GM23338 (cell line): ENCODE measurements around the gene GARIN3.

Experiments
- EZH2 ChIP-seq: fragments of 200-600 bp; sonication (generic); IDR thresholded peaks from one replicate; pipeline ENCODE4 v1.8.0; 2017; ENCODE audit warnings: antibody characterized with exemption, mild to moderate bottlenecking, low read depth; ENCODE audit not compliant: unreplicated experiment
- EZH2phosphoT487 ChIP-seq: fragments of 200-600 bp; sonication (generic); IDR thresholded peaks from one replicate; pipeline ENCODE4 v1.8.1; 2018; ENCODE audit warnings: antibody characterized with exemption; ENCODE audit not compliant: unreplicated experiment
- JUNB ChIP-seq: IDR thresholded peaks from one replicate; pipeline ENCODE4 v1.6.1; 2016; ENCODE audit warnings: antibody characterized with exemption; ENCODE audit not compliant: unreplicated experiment
- POLR2AphosphoS5 ChIP-seq: IDR thresholded peaks from 2 replicates; pipeline ENCODE4 v1.6.1; 2016; ENCODE audit warnings: antibody characterized with exemption, low read depth
- STAT1 ChIP-seq: IDR thresholded peaks from one replicate; pipeline ENCODE4 v1.6.1; 2016; ENCODE audit warnings: antibody characterized with exemption; ENCODE audit not compliant: unreplicated experiment
- TF ChIP-seq, protein P1 (sequence below), 2 experiments: fragments of 200-600 bp in 1 of 2; sonication (generic) in 1 of 2; conservative IDR thresholded peaks; 2 replicates each; pipeline versions ENCODE4 v1.5.1 to v1.6.1; 2016 to 2017; ENCODE audit warnings: antibody characterized with exemption in 2 of 2, low read depth in 2 of 2, mild to moderate bottlenecking in 2 of 2, moderate library complexity in 1 of 2
- TF ChIP-seq, protein P2 (sequence below): IDR thresholded peaks from one replicate; pipeline ENCODE4 v1.6.1; 2018; ENCODE audit warnings: antibody characterized with exemption; ENCODE audit not compliant: unreplicated experiment
- TF ChIP-seq, protein P3 (sequence below): IDR thresholded peaks from 2 replicates; pipeline ENCODE4 v1.6.1; 2016; ENCODE audit warnings: antibody characterized with exemption

DNA sequence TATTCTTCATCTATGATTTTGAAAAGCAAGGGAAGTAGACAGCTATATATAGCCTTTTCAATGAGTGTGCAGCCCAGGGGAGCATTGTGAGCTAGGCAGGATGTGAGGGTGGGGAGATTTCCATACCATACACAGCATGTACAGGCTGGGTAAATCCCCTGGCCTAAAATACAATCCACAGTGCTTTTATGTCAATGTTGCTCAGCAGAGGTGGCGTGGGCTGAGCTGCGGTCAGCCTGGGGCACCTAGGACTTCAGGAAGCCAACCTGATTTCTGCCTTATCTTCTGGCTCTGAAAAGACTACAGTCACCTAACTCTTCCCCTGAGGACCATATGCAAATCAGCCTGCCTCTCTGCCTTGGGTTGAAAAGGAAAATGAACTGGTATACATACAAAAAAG lies 6.3 kb upstream of the GARIN3 start:
- TF ChIP-seq, protein P1, sequence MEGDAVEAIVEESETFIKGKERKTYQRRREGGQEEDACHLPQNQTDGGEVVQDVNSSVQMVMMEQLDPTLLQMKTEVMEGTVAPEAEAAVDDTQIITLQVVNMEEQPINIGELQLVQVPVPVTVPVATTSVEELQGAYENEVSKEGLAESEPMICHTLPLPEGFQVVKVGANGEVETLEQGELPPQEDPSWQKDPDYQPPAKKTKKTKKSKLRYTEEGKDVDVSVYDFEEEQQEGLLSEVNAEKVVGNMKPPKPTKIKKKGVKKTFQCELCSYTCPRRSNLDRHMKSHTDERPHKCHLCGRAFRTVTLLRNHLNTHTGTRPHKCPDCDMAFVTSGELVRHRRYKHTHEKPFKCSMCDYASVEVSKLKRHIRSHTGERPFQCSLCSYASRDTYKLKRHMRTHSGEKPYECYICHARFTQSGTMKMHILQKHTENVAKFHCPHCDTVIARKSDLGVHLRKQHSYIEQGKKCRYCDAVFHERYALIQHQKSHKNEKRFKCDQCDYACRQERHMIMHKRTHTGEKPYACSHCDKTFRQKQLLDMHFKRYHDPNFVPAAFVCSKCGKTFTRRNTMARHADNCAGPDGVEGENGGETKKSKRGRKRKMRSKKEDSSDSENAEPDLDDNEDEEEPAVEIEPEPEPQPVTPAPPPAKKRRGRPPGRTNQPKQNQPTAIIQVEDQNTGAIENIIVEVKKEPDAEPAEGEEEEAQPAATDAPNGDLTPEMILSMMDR (conservative IDR thresholded peaks at IDR 0.05; ENCODE audit: low read depth in 2 of 2), result no peak
- TF ChIP-seq POLR2AphosphoS5, result no peak
- TF ChIP-seq EZH2phosphoT487, result no peak
- TF ChIP-seq, protein P2, sequence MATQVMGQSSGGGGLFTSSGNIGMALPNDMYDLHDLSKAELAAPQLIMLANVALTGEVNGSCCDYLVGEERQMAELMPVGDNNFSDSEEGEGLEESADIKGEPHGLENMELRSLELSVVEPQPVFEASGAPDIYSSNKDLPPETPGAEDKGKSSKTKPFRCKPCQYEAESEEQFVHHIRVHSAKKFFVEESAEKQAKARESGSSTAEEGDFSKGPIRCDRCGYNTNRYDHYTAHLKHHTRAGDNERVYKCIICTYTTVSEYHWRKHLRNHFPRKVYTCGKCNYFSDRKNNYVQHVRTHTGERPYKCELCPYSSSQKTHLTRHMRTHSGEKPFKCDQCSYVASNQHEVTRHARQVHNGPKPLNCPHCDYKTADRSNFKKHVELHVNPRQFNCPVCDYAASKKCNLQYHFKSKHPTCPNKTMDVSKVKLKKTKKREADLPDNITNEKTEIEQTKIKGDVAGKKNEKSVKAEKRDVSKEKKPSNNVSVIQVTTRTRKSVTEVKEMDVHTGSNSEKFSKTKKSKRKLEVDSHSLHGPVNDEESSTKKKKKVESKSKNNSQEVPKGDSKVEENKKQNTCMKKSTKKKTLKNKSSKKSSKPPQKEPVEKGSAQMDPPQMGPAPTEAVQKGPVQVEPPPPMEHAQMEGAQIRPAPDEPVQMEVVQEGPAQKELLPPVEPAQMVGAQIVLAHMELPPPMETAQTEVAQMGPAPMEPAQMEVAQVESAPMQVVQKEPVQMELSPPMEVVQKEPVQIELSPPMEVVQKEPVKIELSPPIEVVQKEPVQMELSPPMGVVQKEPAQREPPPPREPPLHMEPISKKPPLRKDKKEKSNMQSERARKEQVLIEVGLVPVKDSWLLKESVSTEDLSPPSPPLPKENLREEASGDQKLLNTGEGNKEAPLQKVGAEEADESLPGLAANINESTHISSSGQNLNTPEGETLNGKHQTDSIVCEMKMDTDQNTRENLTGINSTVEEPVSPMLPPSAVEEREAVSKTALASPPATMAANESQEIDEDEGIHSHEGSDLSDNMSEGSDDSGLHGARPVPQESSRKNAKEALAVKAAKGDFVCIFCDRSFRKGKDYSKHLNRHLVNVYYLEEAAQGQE, result no peak
- no peak for TF ChIP-seq EZH2
- TF ChIP-seq, protein P3, sequence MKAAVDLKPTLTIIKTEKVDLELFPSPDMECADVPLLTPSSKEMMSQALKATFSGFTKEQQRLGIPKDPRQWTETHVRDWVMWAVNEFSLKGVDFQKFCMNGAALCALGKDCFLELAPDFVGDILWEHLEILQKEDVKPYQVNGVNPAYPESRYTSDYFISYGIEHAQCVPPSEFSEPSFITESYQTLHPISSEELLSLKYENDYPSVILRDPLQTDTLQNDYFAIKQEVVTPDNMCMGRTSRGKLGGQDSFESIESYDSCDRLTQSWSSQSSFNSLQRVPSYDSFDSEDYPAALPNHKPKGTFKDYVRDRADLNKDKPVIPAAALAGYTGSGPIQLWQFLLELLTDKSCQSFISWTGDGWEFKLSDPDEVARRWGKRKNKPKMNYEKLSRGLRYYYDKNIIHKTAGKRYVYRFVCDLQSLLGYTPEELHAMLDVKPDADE, result no peak
- no peak for TF ChIP-seq STAT1
- TF ChIP-seq JUNB, result no peak
